ENCODE results near the gene ALDH8A1.

- no peak for TF ChIP-seq POLR2A (IDR thresholded peaks at IDR 0.05)
- TF ChIP-seq CTCF (IDR thresholded peaks at IDR 0.05) = no peak
Observed at GRCh38 chr6:134875367-134875766, 74.5 kb downstream of the ALDH8A1 start.

All from lower leg skin (tissue), 3 donors.